IMR-90 (cell line): ENCODE data around the gene PLA2G4E. TPM values are rescaled to one million over a fixed set of nuclear protein-coding genes. Genes with fewer than 3 reads are reported as not detected.

Experiments used
- ATAC-seq: fragments of 200-7000 bp; cut with Tn5 transposase; 2 replicates; pipeline ENCODE4 v1.9.1; 2020; ENCODE audit warnings: low read depth, mild to moderate bottlenecking, moderate library complexity
- BruUV-seq: library from RNA; stranded (reverse); fragments of 400-500 nt; replicated peaks from 2 replicates; lab custom pipeline; 2021; lab: Mats Ljungman, UMichigan
- CTCF ChIA-PET: fragments of 300-600 bp; formaldehyde crosslinking; extraction: SDS; loops from one replicate; lab custom pipeline; 2021; ENCODE audit warnings: antibody characterized with exemption; lab: Yijun Ruan, JAX
- POLR2A ChIA-PET: fragments of 300-600 bp; sonication (Branson Sonifier 250); formaldehyde crosslinking; loops from one replicate; lab custom pipeline; 2022; ENCODE audit warnings: antibody characterized with exemption; ENCODE audit not compliant: unreplicated experiment; lab: Charles Lee
- DNase-seq: peaks from one replicate; pipeline ENCODE4 v3.0.0; 2013
- H2AFZ ChIP-seq: replicated peaks from 2 replicates; pipeline ENCODE3; 2013; ENCODE audit warnings: low read length, mild to moderate bottlenecking; ENCODE audit not compliant: poor library complexity
- H2AK5ac ChIP-seq: 2 replicates; pipeline ENCODE4 v1.6.1; 2013; ENCODE audit warnings: low read depth, low read length, inconsistent platforms
- H2AK9ac ChIP-seq: replicated peaks from 2 replicates; pipeline ENCODE3; 2013; ENCODE audit warnings: mild to moderate bottlenecking, low read depth, low read length, moderate library complexity; ENCODE audit not compliant: poor library complexity
- H2BK120ac ChIP-seq: 2 replicates; pipeline ENCODE4 v1.6.1; 2013; ENCODE audit warnings: low read depth, low read length, inconsistent platforms
- H2BK15ac ChIP-seq: 3 replicates; pipeline ENCODE4 v1.6.1; 2013; ENCODE audit warnings: low read depth, low read length, inconsistent platforms
- H2BK20ac ChIP-seq: 2 replicates; pipeline ENCODE4 v1.6.1; 2013; ENCODE audit warnings: low read depth, mild to moderate bottlenecking, inconsistent platforms, low read length, moderate library complexity
- H2BK5ac ChIP-seq: 2 replicates; pipeline ENCODE4 v1.6.1; 2013; ENCODE audit warnings: mild to moderate bottlenecking, low read depth, low read length, inconsistent platforms; ENCODE audit not compliant: poor library complexity, severe bottlenecking
- H3K14ac ChIP-seq: replicated peaks from 2 replicates; pipeline ENCODE4 v1.6.1; 2013; ENCODE audit warnings: low read depth, low read length, inconsistent platforms
- H3K18ac ChIP-seq: 2 replicates; pipeline ENCODE4 v1.6.1; 2013; ENCODE audit warnings: low read depth, low read length, control low read depth
- H3K23ac ChIP-seq: 2 replicates; pipeline ENCODE4 v1.6.1; 2013; ENCODE audit warnings: low read depth, low read length, inconsistent platforms
- H3K27ac ChIP-seq: 2 replicates; pipeline ENCODE4 v1.5.1; 2013; ENCODE audit warnings: mild to moderate bottlenecking, control low read depth, low read length; ENCODE audit not compliant: insufficient read depth
- H3K27me3 ChIP-seq: 2 replicates; pipeline ENCODE4 v1.6.1; 2013; ENCODE audit warnings: low read length; ENCODE audit not compliant: control insufficient read depth, insufficient read depth
- H3K36me3 ChIP-seq: 2 replicates; pipeline ENCODE4 v1.6.1; 2013; ENCODE audit warnings: low read length, mixed read lengths; ENCODE audit not compliant: control insufficient read depth, insufficient read depth
- H3K4ac ChIP-seq: 2 replicates; pipeline ENCODE4 v1.6.1; 2013; ENCODE audit warnings: low read depth, low read length, inconsistent platforms
- H3K4me1 ChIP-seq: 2 replicates; pipeline ENCODE4 v1.6.1; 2013; ENCODE audit warnings: low read length, mixed read lengths; ENCODE audit not compliant: control insufficient read depth, insufficient read depth
- H3K4me2 ChIP-seq: 2 replicates; pipeline ENCODE4 v1.6.1; 2013; ENCODE audit warnings: low read depth, mild to moderate bottlenecking, control low read depth, low read length, moderate library complexity
- H3K4me3 ChIP-seq: 2 replicates; pipeline ENCODE4 v1.5.1; 2013; ENCODE audit warnings: low read depth, mild to moderate bottlenecking, control low read depth, low read length, moderate library complexity; ENCODE audit not compliant: insufficient read depth
- H3K56ac ChIP-seq: 2 replicates; pipeline ENCODE4 v1.6.1; 2013; ENCODE audit warnings: low read length, inconsistent platforms; ENCODE audit not compliant: insufficient read depth; ENCODE audit errors: extremely low read depth
- H3K79me1 ChIP-seq, 2 experiments: 2 replicates each; pipeline ENCODE4 v1.6.1; 2013; ENCODE audit warnings: low read length in 2 of 2, inconsistent platforms in 1 of 2, low read depth in 1 of 2
- H3K9ac ChIP-seq: 2 replicates; pipeline ENCODE4 v1.6.1; 2013; ENCODE audit warnings: low read depth, low read length, control low read depth
- H3K9me1 ChIP-seq: 2 replicates; pipeline ENCODE4 v1.6.1; 2013; ENCODE audit warnings: low read length, inconsistent platforms; ENCODE audit not compliant: insufficient read depth
- H3K9me3 ChIP-seq: 2 replicates; pipeline ENCODE4 v1.6.1; 2013; ENCODE audit warnings: low read length; ENCODE audit not compliant: control insufficient read depth, insufficient read depth
- H4K20me1 ChIP-seq: 2 replicates; pipeline ENCODE4 v1.6.1; 2013; ENCODE audit warnings: low read length, inconsistent platforms; ENCODE audit not compliant: insufficient read depth
- H4K5ac ChIP-seq: 2 replicates; pipeline ENCODE4 v1.6.1; 2013; ENCODE audit warnings: mild to moderate bottlenecking, low read depth, low read length, control low read depth
- H4K8ac ChIP-seq, 2 experiments: 2 replicates each; pipeline ENCODE4 v1.6.1; 2013; ENCODE audit warnings: low read depth in 2 of 2, low read length in 2 of 2, control low read depth in 1 of 2, inconsistent platforms in 1 of 2
- H4K91ac ChIP-seq: 2 replicates; pipeline ENCODE4 v1.6.1; 2013; ENCODE audit warnings: low read depth, low read length, inconsistent platforms; ENCODE audit not compliant: insufficient read depth
- BHLHE40 ChIP-seq: fragments of 150-350 bp; IDR thresholded peaks from 2 replicates; pipeline ENCODE4 v1.6.1; 2016; ENCODE audit warnings: mild to moderate bottlenecking, low read depth, low read length
- CHD1 ChIP-seq: IDR thresholded peaks from 2 replicates; pipeline ENCODE4 v1.6.1; 2012; ENCODE audit warnings: low read depth, low read length, improper control_type of control experiment
- CTCF ChIP-seq: conservative IDR thresholded peaks from 2 replicates; pipeline ENCODE4 v1.5.1; 2012; ENCODE audit warnings: mild to moderate bottlenecking, low read depth, low read length, improper control_type of control experiment
- ELK1 ChIP-seq: fragments of 150-350 bp; IDR thresholded peaks from 2 replicates; pipeline ENCODE4 v1.6.1; 2016; ENCODE audit warnings: low read depth, mild to moderate bottlenecking, low read length, moderate library complexity, borderline replicate concordance
- FOS ChIP-seq: fragments of 150-350 bp; IDR thresholded peaks from 2 replicates; pipeline ENCODE4 v1.6.1; 2016; ENCODE audit warnings: low read depth, low read length
- MAFK ChIP-seq: IDR thresholded peaks from 2 replicates; pipeline ENCODE4 v1.6.1; 2012; ENCODE audit warnings: low read depth, low read length, improper control_type of control experiment
- MAZ ChIP-seq: IDR thresholded peaks from 2 replicates; pipeline ENCODE4 v1.6.1; 2012; ENCODE audit warnings: low read depth, mild to moderate bottlenecking, low read length, improper control_type of control experiment, moderate library complexity, borderline replicate concordance
- MXI1 ChIP-seq: IDR thresholded peaks from 2 replicates; pipeline ENCODE4 v1.6.1; 2012; ENCODE audit warnings: low read depth, mild to moderate bottlenecking, low read length, moderate library complexity, borderline replicate concordance
- NFE2L2 ChIP-seq: fragments of 150-350 bp; IDR thresholded peaks from 2 replicates; pipeline ENCODE4 v1.6.1; 2016; ENCODE audit warnings: low read depth, mild to moderate bottlenecking, low read length
- POLR2A ChIP-seq: IDR thresholded peaks from 2 replicates; pipeline ENCODE4 v1.6.1; 2012; ENCODE audit warnings: mild to moderate bottlenecking, low read depth, low read length
- RAD21 ChIP-seq: IDR thresholded peaks from 2 replicates; pipeline ENCODE4 v1.6.1; 2012; ENCODE audit warnings: low read length, improper control_type of control experiment
- RCOR1 ChIP-seq: IDR thresholded peaks from 2 replicates; pipeline ENCODE4 v1.6.1; 2012; ENCODE audit warnings: mild to moderate bottlenecking, low read length, improper control_type of control experiment; ENCODE audit not compliant: insufficient replicate concordance
- SMC3 ChIP-seq: fragments of 150-350 bp; IDR thresholded peaks from 2 replicates; pipeline ENCODE4 v1.6.1; 2016; ENCODE audit warnings: low read depth, mild to moderate bottlenecking, antibody characterized with exemption, low read length, moderate library complexity
- USF2 ChIP-seq: fragments of 150-350 bp; IDR thresholded peaks from 2 replicates; pipeline ENCODE4 v1.6.1; 2017; ENCODE audit warnings: mild to moderate bottlenecking, antibody characterized with exemption, low read length, low read depth
- WGBS, 2 experiments: methylation state at CpG; one replicate each; pipeline versions ENCODE4 v1.1.5 to v1.1.7; 2013; ENCODE audit warnings: missing lambda C conversion rate in 2 of 2; ENCODE audit not compliant: insufficient read length in 1 of 2; ENCODE audit errors: extremely low coverage in 2 of 2; 5-methylcytosine and 5-hydroxymethylcytosine counted together
- dilution Hi-C: fragments of 300-500 bp; cut with HindIII; formaldehyde crosslinking; loops from one replicate; pipeline ENCODE4 v1.14.3; 2018; ENCODE audit warnings: low sequenced_read_pairs; ENCODE audit not compliant: unreplicated experiment
- in situ Hi-C: fragments of 300-500 bp; cut with MboI; formaldehyde crosslinking; loops from 3 replicates; pipeline ENCODE4 v1.14.3; 2019; ENCODE audit warnings: low sequenced_read_pairs, inconsistent platforms, mixed read lengths
- intact Hi-C: fragments of 100-400 bp; cut with micrococcal nuclease; formaldehyde crosslinking; loops from 2 replicates; pipeline ENCODE4 v1.10.0; 2022
- polyA plus RNA-seq, 3 experiments: library from polyadenylated mRNA; depleted of rRNA; stranded (reverse); fragments of >200 nt; gene quantifications; 2 replicates each; pipeline ENCODE4 v1.2.3, GENCODE V29; 2012; ENCODE audit warnings: low replicate concordance in 1 of 3
- total RNA-seq: library from RNA; depleted of rRNA; stranded (reverse); fragments of >200 nt; gene quantifications from 2 replicates; pipeline ENCODE4 v1.2.3, GENCODE V29; 2012

PLA2G4E gene
- total and polyA plus RNA-seq, 2 of the 4 experiments (the other 2 are of a cell fraction) = not detected

GRCh38 chr15:41950127-41950483 lies 70.7 kb downstream of the PLA2G4E start:
- Histone ChIP-seq H3K18ac (peak overlapping the region; percentile 5; the same call in 1 of the 2 replicates), H3K4me2 (peak overlapping the region; percentile 71), H3K9ac (no peak overlapping the region), H3K9me3 (no peaks in the 10 kb centered on the region), H3K27me3 (no peaks in the 10 kb centered on the region), H3K4me3 (no peak overlapping the region), H2BK5ac (peak overlapping the region; percentile 39), H4K8ac (peak overlapping the region in 1 of 2 experiments; percentile 76; a peak in 2 of 4 replicates), H3K14ac (peak overlapping the region; percentile 90), H4K5ac (no peak overlapping the region), H3K56ac (no peak overlapping the region), H3K23ac (peak overlapping the region; percentile 89; the same call in 1 of the 2 replicates), H2BK120ac (peak overlapping the region; percentile 62), H3K27ac (peak overlapping the region; percentile 8; the same call in 1 of the 2 replicates), H3K4ac (peak overlapping the region; percentile 80), H2BK20ac (peak overlapping the region; percentile 65; the same call in 1 of the 2 replicates), H2AFZ (no peak overlapping the region), H4K91ac (peak overlapping the region; percentile 77), H3K4me1 (peaks cover 25% of the 10 kb centered on the region), H3K79me1 (peaks cover 35 to 81% of the 10 kb centered on the region in 2 experiments), H2BK15ac (no peak overlapping the region), H3K9me1 (peaks cover 30% of the 10 kb centered on the region), H2AK9ac (no peak overlapping the region), H4K20me1 (0 out of 2 replicates have a peak, but pooled peaks cover 3% of the 10 kb centered on the region), H3K36me3 (peaks cover 7% of the 10 kb centered on the region), H2AK5ac (peak overlapping the region; percentile 32; the same call in 1 of the 2 replicates)
- intact Hi-C loops (no loop called here), in situ Hi-C loops (no loop called here), dilution Hi-C loops (no loop called here)
- TF ChIP-seq MAFK (no peak), ELK1 (no peak), CTCF (no peak), RCOR1 (no peak), NFE2L2 (no peak), MXI1 (no peak), POLR2A (no peak), BHLHE40 (no peak), RAD21 (no peak), USF2 (no peak), MAZ (no peak), FOS (no peak), CHD1 (no peak), SMC3 (no peak)
- ChIA-PET CTCF (interaction anchor here (0.6 kb wide), 1 partner anchor 283 kb away, joined by 3 read pairs; no protein-coding TSS in a partner anchor), POLR2A (no interaction called here)
- BruUV-seq = no TSS peak
- WGBS, 2 experiments = no CpG with 5 or more reads among the region's 4 CpGs
- no peak for ATAC-seq
- no peak for DNase-seq
